Muscle of leg (tissue), 11 donors: ENCODE data around the gene SLC4A5. TPM values are rescaled to one million over a fixed set of nuclear protein-coding genes. Genes with fewer than 3 reads are reported as not detected.
"Not testable (repeated sequence)": the region's sequence is repeated elsewhere in the genome, so short reads cannot be mapped to it uniquely, and the experiment has no call there.

Source experiments
- DNase-seq: peaks from one replicate; pipeline ENCODE4 v3.0.0; 2013
- H3K27ac ChIP-seq: one replicate; pipeline ENCODE4 v1.5.1; 2013; ENCODE audit warnings: mild to moderate bottlenecking, low read length, control low read depth
- H3K27me3 ChIP-seq: one replicate; pipeline ENCODE4 v1.6.1; 2013; ENCODE audit warnings: low read length; ENCODE audit not compliant: control insufficient read depth, insufficient read depth
- H3K36me3 ChIP-seq: one replicate; pipeline ENCODE4 v1.6.1; 2013; ENCODE audit warnings: low read length; ENCODE audit not compliant: control insufficient read depth, insufficient read depth
- H3K4me1 ChIP-seq: one replicate; pipeline ENCODE4 v1.6.1; 2013; ENCODE audit warnings: low read length; ENCODE audit not compliant: control insufficient read depth, insufficient read depth
- H3K4me3 ChIP-seq: one replicate; pipeline ENCODE4 v1.5.1; 2013; ENCODE audit warnings: low read length, control low read depth
- H3K9me3 ChIP-seq: replicated peaks from 2 replicates; pipeline ENCODE4 v1.6.1; 2013; ENCODE audit warnings: low read depth, low read length; ENCODE audit not compliant: control insufficient read depth
- WGBS: methylation state at CpG from one replicate; pipeline ENCODE4 v1.1.5; 2013; ENCODE audit warnings: missing lambda C conversion rate; ENCODE audit not compliant: insufficient coverage; 5-methylcytosine and 5-hydroxymethylcytosine counted together
- polyA plus RNA-seq, 8 donors: library from polyadenylated mRNA; unstranded; fragments of 120-200 nt; gene quantifications; one replicate each; pipeline versions ENCODE4 v1.2.1 to v1.2.3, GENCODE V29; 2013; ENCODE audit warnings: inconsistent platforms in 1 of 8, low replicate concordance in 1 of 8; ENCODE audit not compliant: insufficient read length in 8 of 8, insufficient read depth in 1 of 8
- total RNA-seq: library from RNA; stranded (reverse); fragments of 120-200 nt; gene quantifications from one replicate; pipeline ENCODE4 v1.2.4, GENCODE V29; 2013

SLC4A5 gene
- total and polyA plus RNA-seq, 9 donors, result 1.2 to 2.2 (median 1.6) TPM

DNA sequence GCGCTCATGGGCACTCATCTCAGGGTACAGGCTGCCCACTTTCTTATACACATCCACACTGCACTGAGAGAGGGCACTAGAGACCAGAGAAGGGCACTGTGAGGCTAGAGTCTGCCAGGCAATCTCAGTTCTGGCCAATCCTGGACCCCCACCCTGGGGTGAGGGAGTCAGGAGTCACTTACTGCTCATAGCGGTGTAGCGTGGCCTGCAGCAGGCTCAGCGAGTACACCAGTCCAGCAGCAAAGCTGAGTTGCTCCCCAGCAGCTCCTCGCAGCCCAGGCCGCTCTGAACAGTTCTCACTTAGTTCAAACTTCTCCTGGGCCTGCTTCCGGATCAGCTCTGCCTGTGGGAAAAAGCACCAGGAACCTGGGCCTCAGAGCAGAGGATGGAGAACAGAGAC, 24.6 kb upstream of the SLC4A5 start:
- no peak for DNase-seq
- Histone ChIP-seq H3K9me3 (no peaks in the 10 kb centered on the region), H3K4me3 (no peak overlapping the region), H3K4me1 (peaks cover 6% of the 10 kb centered on the region), H3K27me3 (no peaks in the 10 kb centered on the region), H3K27ac (no peak overlapping the region), H3K36me3 (peaks cover 94% of the 10 kb centered on the region)
- 92% methylated on average over 6 of the region's 7 CpGs for WGBS

DNA sequence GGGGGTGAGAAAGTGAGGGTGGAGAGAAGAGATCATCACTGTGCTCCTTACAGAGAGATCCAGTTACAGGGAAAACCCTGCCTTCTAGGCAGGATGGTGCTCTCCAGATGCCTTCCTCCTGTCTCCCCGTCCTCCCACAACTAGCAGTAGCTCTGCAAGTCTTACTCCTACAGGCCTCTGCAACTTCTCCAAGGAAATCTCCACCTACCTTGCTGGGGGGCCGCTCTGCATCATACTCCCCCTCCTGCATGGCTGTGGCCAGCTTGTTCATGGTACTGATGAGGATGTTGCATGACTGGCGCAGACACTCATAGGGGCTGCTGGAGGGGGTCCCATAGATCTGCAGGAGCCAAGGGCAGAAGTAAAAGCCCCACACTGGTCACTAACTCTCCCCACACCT, 22.8 kb upstream of the SLC4A5 start:
- H3K4me3 ChIP-seq, result no peak overlapping the region
- H3K4me1 ChIP-seq, result no peaks in the 10 kb centered on the region
- H3K27me3 ChIP-seq, result no peaks in the 10 kb centered on the region
- WGBS, result 80% methylated on average over 1 of the region's 3 CpGs
- peaks cover 99% of the 10 kb centered on the region for H3K36me3 ChIP-seq
- H3K9me3 ChIP-seq, result no peaks in the 10 kb centered on the region
- DNase-seq, result no peak
- no peak overlapping the region for H3K27ac ChIP-seq

DNA sequence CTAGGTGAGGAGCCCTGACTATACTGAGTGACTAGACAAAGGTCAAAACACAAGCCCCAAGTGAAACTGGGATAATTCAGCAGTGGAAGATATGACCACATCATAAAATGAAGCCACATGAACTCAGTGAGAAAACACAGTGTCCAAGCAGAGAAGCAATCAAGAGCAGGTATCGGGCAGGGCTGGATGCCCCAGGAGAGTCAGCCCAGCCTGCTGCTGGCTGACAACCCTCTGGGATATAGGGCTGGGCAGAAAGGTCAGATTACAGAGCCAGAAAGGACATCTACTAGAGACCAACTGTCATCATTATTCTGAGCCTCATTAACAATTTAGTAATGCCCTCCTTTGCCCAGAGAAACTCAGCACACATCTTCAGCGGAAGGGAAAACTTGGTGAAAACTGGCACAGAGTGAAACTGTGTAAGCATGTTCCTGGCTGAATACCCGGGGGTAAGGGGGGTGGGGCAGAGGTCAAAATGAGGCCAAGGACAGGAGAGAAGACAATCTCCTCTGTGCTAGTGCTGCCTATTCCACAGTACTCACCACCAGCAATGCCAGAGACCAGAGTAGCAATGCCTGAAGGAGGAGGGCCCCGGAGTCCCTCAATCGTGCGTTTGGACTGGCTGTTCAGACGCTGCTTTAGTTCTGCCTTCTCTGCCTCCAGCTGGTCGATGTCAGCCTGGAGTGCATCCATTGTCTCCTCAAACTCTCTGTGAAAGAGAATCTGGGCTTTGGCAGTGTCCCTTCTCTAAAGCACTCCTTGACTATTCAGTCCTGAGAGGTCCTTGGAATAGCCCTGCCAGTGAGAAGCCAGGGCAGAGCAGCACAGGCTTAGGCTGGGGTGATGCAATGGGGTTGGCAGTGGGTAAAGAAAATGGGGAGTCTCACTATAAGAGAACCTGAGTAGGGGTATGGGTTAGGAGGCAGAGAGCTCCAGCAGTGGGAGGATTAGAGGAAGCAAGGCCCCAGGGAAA, 21.6 kb upstream of the SLC4A5 start:
- Histone ChIP-seq H3K27me3 (no peaks in the 10 kb centered on the region), H3K27ac (no peak overlapping the region), H3K4me3 (no peak overlapping the region), H3K9me3 (no peaks in the 10 kb centered on the region), H3K4me1 (no peaks in the 10 kb centered on the region), H3K36me3 (peaks cover 99% of the 10 kb centered on the region)
- no peak for DNase-seq
- 53% methylated on average over 5 of the region's 8 CpGs for WGBS

- Histone ChIP-seq H3K9me3 (no peaks in the 10 kb centered on the region), H3K27me3 (no peaks in the 10 kb centered on the region), H3K27ac (no peak overlapping the region), H3K4me3 (no peak overlapping the region), H3K4me1 (no peaks in the 10 kb centered on the region), H3K36me3 (peaks cover 90% of the 10 kb centered on the region)
- DNase-seq, result no peak
- 91% methylated on average over 11 of the region's 11 CpGs for WGBS
These were observed 18.1 kb upstream of the SLC4A5 start for GRCh38 chr2:74361327-74361726.

DNA sequence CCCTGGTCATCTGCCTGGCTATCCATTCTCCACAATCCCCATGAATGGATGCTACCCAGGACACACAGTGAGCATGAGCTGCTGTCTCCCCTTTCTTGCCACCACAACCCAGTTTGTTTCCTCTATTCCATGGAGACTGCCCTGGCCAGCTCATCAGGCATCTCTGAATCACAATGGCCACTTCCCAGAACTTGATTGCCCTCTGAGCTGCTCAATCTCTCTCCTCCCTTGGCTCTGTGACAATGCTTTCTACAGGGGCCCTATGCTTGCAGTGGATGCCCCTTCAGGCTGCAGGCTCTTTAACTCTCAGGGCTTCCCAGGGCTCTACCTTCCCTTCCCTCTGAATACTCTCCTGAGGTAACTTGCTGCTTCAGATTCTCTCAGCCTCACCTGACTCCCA, 14.4 kb upstream of the SLC4A5 start:
- H3K4me1 ChIP-seq, result no peaks in the 10 kb centered on the region
- no peak overlapping the region for H3K27ac ChIP-seq
- H3K4me3 ChIP-seq, result no peak overlapping the region
- H3K36me3 ChIP-seq, result peaks cover 57% of the 10 kb centered on the region
- no peak for DNase-seq
- H3K27me3 ChIP-seq, result no peaks in the 10 kb centered on the region
- no peaks in the 10 kb centered on the region for H3K9me3 ChIP-seq

GRCh38 chr2:74349889-74350288, 6.7 kb upstream of the SLC4A5 start:
- Histone ChIP-seq H3K4me1 (no peaks in the 10 kb centered on the region), H3K4me3 (no peak overlapping the region), H3K9me3 (no peaks in the 10 kb centered on the region), H3K36me3 (no peaks in the 10 kb centered on the region), H3K27ac (no peak overlapping the region), H3K27me3 (no peaks in the 10 kb centered on the region)
- WGBS, result 100% methylated on average over 2 of the region's 4 CpGs
- DNase-seq, result no peak

DNA sequence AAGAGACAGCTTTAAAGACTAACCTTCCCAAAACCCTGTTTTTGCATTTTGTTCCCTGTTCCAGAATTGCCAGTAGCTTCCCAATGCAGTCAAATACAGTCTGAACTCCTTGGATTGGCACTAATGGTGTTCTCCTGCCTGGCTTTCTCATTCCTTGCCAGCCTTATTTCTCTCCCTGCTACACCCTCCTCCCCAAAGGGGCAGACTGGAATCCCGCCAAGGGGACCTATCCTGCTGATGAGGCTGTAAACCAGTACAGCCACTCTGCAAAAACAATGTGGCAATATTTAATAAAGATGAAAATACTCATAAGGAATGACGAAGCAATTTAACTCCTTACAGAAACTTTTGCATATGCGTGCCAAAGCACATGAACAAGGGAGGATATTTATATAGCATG, 4.5 kb upstream of the SLC4A5 start:
- no peak overlapping the region for H3K27ac ChIP-seq
- no peaks in the 10 kb centered on the region for H3K27me3 ChIP-seq
- H3K9me3 ChIP-seq, result no peaks in the 10 kb centered on the region
- no peaks in the 10 kb centered on the region for H3K36me3 ChIP-seq
- H3K4me3 ChIP-seq, result no peak overlapping the region
- no CpG with 5 or more reads among the region's 3 CpGs for WGBS
- H3K4me1 ChIP-seq, result no peaks in the 10 kb centered on the region
- DNase-seq, result no peak

DNA sequence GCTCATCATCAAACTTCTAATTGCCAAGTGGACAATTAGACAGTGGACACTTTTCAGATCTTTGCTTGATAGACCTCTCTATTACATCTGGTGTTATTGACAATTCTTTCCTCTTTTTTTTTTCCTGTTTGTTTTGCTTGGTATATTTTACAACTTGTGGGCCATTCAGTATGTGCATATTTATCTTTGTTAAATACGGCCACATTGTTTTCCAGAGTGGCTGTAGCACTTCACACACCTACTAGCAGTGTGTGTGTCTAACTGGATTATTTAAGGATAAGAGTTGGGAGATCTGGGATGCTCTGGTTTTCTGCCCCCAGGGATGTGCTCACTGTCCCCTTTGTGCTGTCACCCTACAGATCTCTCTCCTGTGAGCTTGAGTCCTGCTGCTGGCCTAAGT, 4.1 kb upstream of the SLC4A5 start:
- Histone ChIP-seq H3K27me3 (no peaks in the 10 kb centered on the region), H3K4me3 (no peak overlapping the region), H3K27ac (no peak overlapping the region), H3K9me3 (no peaks in the 10 kb centered on the region), H3K36me3 (no peaks in the 10 kb centered on the region), H3K4me1 (no peaks in the 10 kb centered on the region)
- no peak for DNase-seq
- no CpG with 5 or more reads among the region's 1 CpG for WGBS

GRCh38 chr2:74345272-74345943, 2.2 kb upstream of the SLC4A5 start:
- H3K36me3 ChIP-seq, result no peaks in the 10 kb centered on the region
- WGBS, result 0% methylated on average over 1 of the region's 8 CpGs
- H3K4me1 ChIP-seq, result no peaks in the 10 kb centered on the region
- H3K9me3 ChIP-seq, result no peaks in the 10 kb centered on the region
- no peak for DNase-seq
- no peak overlapping the region for H3K27ac ChIP-seq
- no peaks in the 10 kb centered on the region for H3K27me3 ChIP-seq
- H3K4me3 ChIP-seq, result no peak overlapping the region

GRCh38 chr2:74336227-74336626, 7.0 kb downstream of the SLC4A5 start:
- peaks cover 12% of the 10 kb centered on the region for H3K36me3 ChIP-seq
- DNase-seq, H3K9me3 ChIP-seq, H3K4me3 ChIP-seq, H3K27me3 ChIP-seq, H3K27ac ChIP-seq, H3K4me1 ChIP-seq: not testable (repeated sequence)
- no CpG with 5 or more reads among the region's 2 CpGs for WGBS
